ENCODE measurements around the gene WDCP.
"Not testable (repeated sequence)": the region's sequence is repeated elsewhere in the genome, so short reads cannot be mapped to it uniquely, and the experiment has no call there.

DNA sequence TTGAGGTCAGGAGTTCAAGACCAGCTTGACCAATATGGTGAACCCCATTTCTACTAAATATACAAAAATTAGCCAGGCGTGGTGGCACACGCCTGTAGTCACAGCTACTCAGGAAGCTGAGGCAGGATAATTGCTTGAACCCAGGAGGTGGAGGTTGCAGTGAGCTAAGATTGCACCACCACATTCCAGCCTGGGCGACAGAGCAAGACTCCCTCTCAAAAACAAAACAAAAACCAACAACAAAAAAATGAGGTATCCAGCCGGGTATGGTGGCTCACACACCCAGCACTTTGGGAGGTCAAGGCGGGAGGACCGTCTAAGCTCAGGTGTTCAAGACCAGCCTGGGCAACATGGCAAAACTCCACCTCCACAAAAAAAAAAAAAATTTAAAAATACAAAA is 32.3 kb downstream of the WDCP start:
- TF ChIP-seq, protein P1, sequence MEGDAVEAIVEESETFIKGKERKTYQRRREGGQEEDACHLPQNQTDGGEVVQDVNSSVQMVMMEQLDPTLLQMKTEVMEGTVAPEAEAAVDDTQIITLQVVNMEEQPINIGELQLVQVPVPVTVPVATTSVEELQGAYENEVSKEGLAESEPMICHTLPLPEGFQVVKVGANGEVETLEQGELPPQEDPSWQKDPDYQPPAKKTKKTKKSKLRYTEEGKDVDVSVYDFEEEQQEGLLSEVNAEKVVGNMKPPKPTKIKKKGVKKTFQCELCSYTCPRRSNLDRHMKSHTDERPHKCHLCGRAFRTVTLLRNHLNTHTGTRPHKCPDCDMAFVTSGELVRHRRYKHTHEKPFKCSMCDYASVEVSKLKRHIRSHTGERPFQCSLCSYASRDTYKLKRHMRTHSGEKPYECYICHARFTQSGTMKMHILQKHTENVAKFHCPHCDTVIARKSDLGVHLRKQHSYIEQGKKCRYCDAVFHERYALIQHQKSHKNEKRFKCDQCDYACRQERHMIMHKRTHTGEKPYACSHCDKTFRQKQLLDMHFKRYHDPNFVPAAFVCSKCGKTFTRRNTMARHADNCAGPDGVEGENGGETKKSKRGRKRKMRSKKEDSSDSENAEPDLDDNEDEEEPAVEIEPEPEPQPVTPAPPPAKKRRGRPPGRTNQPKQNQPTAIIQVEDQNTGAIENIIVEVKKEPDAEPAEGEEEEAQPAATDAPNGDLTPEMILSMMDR (IDR thresholded peaks at IDR 0.05; ENCODE audit: borderline replicate concordance, extremely low read depth, low read length, poor library complexity, severe bottlenecking) = not testable (repeated sequence)
- not testable (repeated sequence) for TF ChIP-seq EZH2 (IDR thresholded peaks at IDR 0.05; ENCODE audit: borderline replicate concordance, low read depth, low read length, severe bottlenecking)
